AG04450 (cell line): ENCODE measurements around the gene RHOV. TPM values are rescaled to one million over a fixed set of nuclear protein-coding genes. Genes with fewer than 3 reads are reported as not detected.
"Not testable (repeated sequence)": the region's sequence is repeated elsewhere in the genome, so short reads cannot be mapped to it uniquely, and the experiment has no call there.

Source experiments
- CTCF ChIA-PET: fragments of 300-600, 350-600 bp; formaldehyde crosslinking; extraction: SDS; loops from one replicate; lab custom pipeline; 2022; ENCODE audit warnings: antibody characterized with exemption, inconsistent platforms; lab: Charles Lee
- POLR2A ChIA-PET: fragments of 350-600 bp; formaldehyde crosslinking; extraction: SDS; loops from one replicate; lab custom pipeline; 2021; ENCODE audit warnings: antibody characterized with exemption, inconsistent platforms; lab: Yijun Ruan, JAX
- DNase-seq: peaks from one replicate; pipeline ENCODE4 v3.0.0-alpha.2; 2011; ENCODE audit warnings: low read depth, low spot score
- H3K27ac ChIP-seq: one replicate; pipeline ENCODE4 v1.5.1; 2012; ENCODE audit warnings: low read depth, low read length, control low read depth
- H3K27me3 ChIP-seq: one replicate; pipeline ENCODE4 v1.6.0; 2012; ENCODE audit warnings: low read length; ENCODE audit not compliant: control insufficient read depth, insufficient read depth
- H3K4me3 ChIP-seq: 2 replicates; pipeline ENCODE4 v1.5.1; 2011; ENCODE audit warnings: mild to moderate bottlenecking, low read depth, low read length, control low read depth
- H3K9me3 ChIP-seq: 2 replicates; pipeline ENCODE4 v1.5.1; 2012; ENCODE audit warnings: low read length; ENCODE audit not compliant: control insufficient read depth, insufficient read depth
- CTCF ChIP-seq: IDR thresholded peaks from 2 replicates; pipeline ENCODE4 v1.5.1; 2011; ENCODE audit warnings: low read depth, low read length, control low read depth, inconsistent platforms
- polyA plus RNA-seq: library from polyadenylated mRNA; depleted of rRNA; stranded (reverse); fragments of >200 nt; gene quantifications from 2 replicates; pipeline ENCODE4 v1.2.3, GENCODE V29; 2011

The RHOV gene
- polyA plus RNA-seq, 1 experiment = 0.04 TPM

GRCh38 chr15:40869686-40870085 is 4.3 kb downstream of the RHOV start:
- no peak for TF ChIP-seq CTCF
- H3K27me3 ChIP-seq = peaks cover 12% of the 10 kb centered on the region

GRCh38 chr15:40867199-40867598 is 6.8 kb downstream of the RHOV start:
- peaks cover 9% of the 10 kb centered on the region for H3K27me3 ChIP-seq
- ChIA-PET POLR2A (no interaction called here), CTCF (interaction anchor here (0.6 to 1.0 kb wide), 2 partner anchors 25 to 59 kb away, joined by 3 read pairs; no protein-coding TSS in a partner anchor)
- no peaks in the 10 kb centered on the region for H3K9me3 ChIP-seq
- no peak overlapping the region for H3K27ac ChIP-seq
- H3K4me3 ChIP-seq = no peak overlapping the region
- no peak for DNase-seq
- TF ChIP-seq CTCF = no peak

More at GRCh38 chr15:40869686-40870085, 4.3 kb downstream of the RHOV start:
- Histone ChIP-seq H3K27ac (peak overlapping the region; percentile 11), H3K4me3 (no peak overlapping the region), H3K9me3 (no peaks in the 10 kb centered on the region)
- no peak for DNase-seq
- ChIA-PET CTCF (interaction anchor here (0.6 to 0.9 kb wide), 2 partner anchors 20 to 168 kb away, joined by 3 to 10 read pairs; no protein-coding TSS in a partner anchor), POLR2A (no interaction called here)

DNA sequence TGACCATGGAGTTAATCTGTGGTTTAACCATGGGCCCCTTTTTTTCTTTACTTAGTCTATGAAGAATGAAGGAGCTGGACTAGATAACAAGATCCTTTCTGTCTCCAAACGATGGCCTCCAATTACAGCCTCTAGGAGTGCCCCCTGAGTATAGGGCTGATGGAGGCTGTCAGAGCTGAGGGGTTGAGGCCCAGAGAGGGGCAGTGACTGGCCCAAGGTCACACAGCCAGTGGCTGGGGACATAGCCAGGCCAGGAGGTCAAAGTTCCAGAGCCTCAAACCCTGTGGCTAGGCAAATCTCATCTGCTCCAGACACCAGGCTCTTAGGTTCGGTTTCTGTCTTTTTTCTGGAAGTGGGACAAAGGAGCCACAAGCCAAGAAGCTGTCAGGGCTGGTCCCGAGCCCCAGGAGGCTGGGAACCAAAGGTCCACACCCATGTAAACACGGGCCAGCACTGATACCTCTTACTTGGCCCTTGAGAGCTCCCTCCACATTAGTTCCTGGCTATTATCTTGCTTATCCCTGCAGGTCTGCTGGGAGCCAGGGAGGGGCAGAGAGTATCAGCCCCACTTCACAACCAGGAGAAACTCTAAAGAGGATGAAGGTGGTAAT is 10.3 kb downstream of the RHOV start:
- Histone ChIP-seq H3K4me3 (no peak overlapping the region), H3K9me3 (no peaks in the 10 kb centered on the region), H3K27me3 (peaks cover 8% of the 10 kb centered on the region), H3K27ac (no peak overlapping the region)
- DNase-seq = no peak
- POLR2A ChIA-PET = interaction anchor here (0.8 kb wide), 1 partner anchor 31 kb away, joined by 3 read pairs; no protein-coding TSS in a partner anchor
- no peak for TF ChIP-seq CTCF
- CTCF ChIA-PET = interaction anchor here (0.8 to 1.3 kb wide), 4 partner anchors 10 to 32 kb away, joined by 3 to 5 read pairs (median 3); no protein-coding TSS in a partner anchor

- H3K27ac ChIP-seq, POLR2A ChIA-PET, H3K9me3 ChIP-seq, H3K4me3 ChIP-seq, DNase-seq, H3K27me3 ChIP-seq: not testable (repeated sequence)
- CTCF ChIA-PET = interaction anchor here (5.3 to 5.6 kb wide), 2 partner anchors 13 to 34 kb away, joined by 44 to 121 read pairs; partner anchors contain the start of gene VPS18
Observed at GRCh38 chr15:40861147-40861546, 12.9 kb downstream of the RHOV start.

DNA sequence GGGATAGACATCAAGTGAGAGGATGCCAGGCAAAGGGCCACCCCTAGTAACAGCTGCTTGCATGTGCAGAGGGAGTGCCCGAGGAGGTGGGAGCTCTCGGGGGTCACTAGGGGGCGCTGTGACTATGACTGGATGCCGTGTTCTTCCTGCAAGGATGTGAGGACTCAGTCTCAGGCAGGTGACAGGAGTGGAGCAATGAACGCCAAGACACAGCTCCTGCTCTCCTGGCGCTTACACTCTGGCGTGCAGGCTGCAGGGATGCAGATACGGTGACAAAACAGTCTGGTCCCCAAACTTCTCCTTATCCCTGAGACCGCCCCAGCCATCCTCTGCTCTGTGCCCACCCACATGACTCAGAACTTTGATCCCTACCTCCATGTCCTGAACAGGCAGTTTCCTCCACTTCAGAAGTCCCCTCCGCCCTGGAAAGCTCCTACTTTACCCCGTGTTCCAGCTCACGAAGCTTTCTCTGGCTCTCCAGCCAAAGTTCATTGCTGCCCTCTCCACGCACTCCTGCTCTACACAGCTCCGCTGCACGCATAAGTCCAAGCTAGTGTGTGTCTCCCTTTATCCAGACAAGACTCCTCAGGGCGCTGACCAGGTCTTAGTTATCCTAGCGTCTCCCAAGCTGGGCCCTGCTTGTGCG is 14.7 kb downstream of the RHOV start:
- CTCF ChIA-PET = interaction anchor here (0.6 to 5.9 kb wide), 24 partner anchors 11 to 457 kb away, joined by 3 to 171 read pairs (median 6); partner anchors contain the start of genes SPINT1 and VPS18
- DNase-seq = peak; percentile 27
- POLR2A ChIA-PET = interaction anchor here (2.5 kb wide), 1 partner anchor 35 kb away, joined by 14 read pairs; the partner anchor contains the start of gene VPS18
- Histone ChIP-seq H3K27me3 (peaks cover 13% of the 10 kb centered on the region), H3K27ac (no peak overlapping the region), H3K4me3 (no peak overlapping the region), H3K9me3 (no peaks in the 10 kb centered on the region)
- peak; percentile 75 for TF ChIP-seq CTCF
